ENCODE measurements around the gene FHIT.

- TF ChIP-seq CTCF (IDR thresholded peaks at IDR 0.05) = no peak
- no peak for TF ChIP-seq POLR2A (IDR thresholded peaks at IDR 0.05)
Observed at GRCh38 chr3:60391292-60391691, 860.0 kb downstream of the FHIT start.
